ENCODE measurements around the gene SNTA1.

SNTA1 gene

DNA sequence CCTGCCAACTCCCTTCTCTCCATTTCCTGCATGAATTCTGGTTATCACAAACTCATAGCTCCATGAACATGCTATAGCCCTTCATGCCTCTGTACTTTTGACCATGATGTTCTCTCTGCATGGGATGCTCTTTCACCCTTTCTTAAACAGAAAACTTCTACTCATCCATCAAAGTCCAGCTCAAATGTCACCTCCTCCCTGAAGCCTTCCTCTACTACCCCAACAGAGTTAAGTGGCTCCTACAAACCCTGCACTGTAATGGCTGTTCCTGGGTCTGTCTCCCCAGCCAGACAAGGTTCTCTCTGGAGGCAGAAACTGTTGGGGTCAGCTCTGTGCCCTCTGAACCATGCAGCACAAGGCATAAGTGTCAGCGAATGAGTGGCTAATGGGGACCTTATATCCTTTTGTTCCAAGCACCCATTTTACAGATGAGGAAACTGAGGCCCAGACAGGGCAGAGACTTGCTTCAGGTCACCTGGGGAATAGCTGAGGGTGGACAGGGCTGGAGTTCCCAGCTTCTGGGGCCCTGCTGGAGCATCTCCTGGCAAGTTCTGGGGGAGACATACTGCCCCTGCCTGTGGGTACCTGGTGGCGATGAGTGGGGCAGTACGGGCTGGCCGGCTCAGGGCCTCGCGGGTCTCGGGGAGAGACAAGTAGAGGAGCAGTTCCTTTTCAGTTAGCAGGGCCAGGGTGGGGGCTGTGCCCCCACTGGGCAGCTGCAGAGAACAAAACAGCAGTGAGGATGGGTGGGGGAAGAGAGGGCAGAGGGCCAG lies 31.7 kb downstream of the SNTA1 start:
- FAIRE-seq (no peak), DNase-seq (ENCODE audit: insufficient read length) (no peak)
- TF ChIP-seq TAF1 (IDR thresholded peaks at IDR 0.05; ENCODE audit: borderline replicate concordance, low read depth, low read length) (no peak), POLR2AphosphoS5 (IDR thresholded peaks at IDR 0.05; ENCODE audit: low read depth, low read length) (no peak), POLR2A (IDR thresholded peaks at IDR 0.05; ENCODE audit: low read depth, low read length) (no peak)

DNA sequence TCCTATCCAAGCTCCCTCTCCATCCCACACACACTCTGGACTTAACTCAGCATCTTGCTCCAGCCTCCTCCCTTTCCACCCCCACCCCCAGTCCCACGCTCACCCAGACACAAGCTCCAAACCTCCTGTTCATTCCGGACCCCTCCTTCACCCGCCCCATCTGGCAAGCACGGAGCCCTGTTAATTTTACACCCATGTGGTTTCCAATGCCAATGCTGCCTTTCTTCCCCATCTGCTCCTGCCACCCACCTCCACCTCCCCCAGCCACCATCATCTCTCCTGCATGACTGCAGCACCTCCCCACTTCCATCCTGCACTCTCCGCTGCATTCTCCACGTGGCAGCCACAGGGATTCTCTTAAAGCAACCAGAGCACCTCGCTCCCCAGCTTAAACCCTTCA lies 32.3 kb downstream of the SNTA1 start:
- TF ChIP-seq TAF1 (IDR thresholded peaks at IDR 0.05; ENCODE audit: borderline replicate concordance, low read depth, low read length) (no peak), POLR2AphosphoS5 (IDR thresholded peaks at IDR 0.05; ENCODE audit: low read depth, low read length) (no peak), POLR2A (IDR thresholded peaks at IDR 0.05; ENCODE audit: low read depth, low read length) (no peak)
- no peak for DNase-seq (ENCODE audit: insufficient read length)
- no peak for FAIRE-seq

DNA sequence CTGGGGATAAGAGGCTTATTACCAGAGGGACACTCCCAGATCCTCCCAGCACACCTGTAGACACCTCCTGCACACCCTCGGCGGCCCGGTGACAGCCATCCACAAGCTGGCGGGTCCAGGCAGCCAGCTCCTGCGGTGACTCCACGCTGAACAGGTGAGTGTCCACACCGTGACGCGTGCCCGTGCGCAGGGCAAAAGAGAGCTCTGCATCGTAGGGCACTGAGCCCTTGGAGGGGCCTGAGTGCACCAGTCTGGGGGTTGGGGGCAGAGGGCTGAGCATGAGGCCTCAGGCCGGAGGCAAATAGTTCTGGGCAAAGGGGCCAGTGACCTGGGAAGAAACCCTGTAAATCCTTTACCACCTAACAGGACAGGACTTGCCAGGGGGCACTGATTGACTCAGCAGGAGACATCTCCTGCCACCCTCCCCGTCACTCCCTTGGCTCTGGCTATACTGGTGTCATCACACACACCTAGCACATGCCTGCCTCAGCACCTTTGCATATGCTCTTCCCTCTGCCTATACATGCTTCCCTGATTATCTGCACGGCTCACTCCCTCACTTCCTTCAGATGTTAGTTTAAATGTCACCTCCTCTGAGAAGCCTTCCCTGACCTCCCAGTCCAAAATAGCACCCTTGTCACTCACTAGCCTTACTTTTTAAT lies 33.4 kb downstream of the SNTA1 start:
- no peak for DNase-seq (ENCODE audit: insufficient read length)
- TF ChIP-seq POLR2AphosphoS5 (IDR thresholded peaks at IDR 0.05; ENCODE audit: low read depth, low read length) (no peak), TAF1 (IDR thresholded peaks at IDR 0.05; ENCODE audit: borderline replicate concordance, low read depth, low read length) (no peak), POLR2A (IDR thresholded peaks at IDR 0.05; ENCODE audit: low read depth, low read length) (no peak)
- no peak for FAIRE-seq

DNA sequence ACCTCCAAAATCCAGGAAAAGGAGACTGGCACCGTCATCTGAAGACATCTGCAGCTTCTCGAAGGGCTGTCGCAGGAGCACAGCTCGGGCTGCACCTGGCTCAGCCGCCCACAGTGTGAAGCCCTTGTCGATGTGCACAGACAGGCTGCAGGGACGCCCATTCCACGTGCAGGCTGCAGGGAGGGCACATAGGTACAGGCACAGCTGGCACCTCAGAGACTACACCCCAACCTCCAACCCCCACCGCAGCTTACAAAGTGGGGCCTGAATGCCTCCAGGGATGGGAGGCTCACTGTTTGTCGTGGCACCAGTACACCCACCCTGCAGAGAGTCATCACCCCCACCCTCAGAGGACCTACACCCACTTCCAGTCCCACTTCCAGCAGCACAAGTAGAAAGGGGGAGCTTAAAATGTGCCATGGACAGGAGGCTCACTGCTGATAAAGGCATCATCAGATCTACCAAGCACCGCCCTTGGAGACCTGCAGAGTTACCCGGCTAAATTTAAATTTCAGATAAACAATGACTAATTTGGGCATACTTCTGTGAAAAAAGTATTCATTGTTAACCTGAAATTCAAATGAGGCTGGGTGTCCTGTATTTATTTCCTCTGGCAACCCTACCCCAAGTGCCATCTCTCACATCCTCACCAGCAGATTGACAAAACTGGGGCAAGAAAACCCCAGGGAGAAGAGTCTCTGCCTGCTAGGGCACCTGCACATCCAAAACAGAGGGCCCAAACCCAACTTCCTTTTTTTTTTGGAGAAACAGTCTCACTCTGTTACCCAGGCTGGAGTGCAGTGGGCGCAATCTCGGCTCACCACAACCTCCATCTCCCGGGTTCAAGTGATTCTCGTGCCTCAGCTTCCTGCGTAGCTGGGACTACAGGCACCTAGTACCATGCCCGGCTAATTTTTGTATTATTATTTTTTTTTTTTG lies 34.6 kb downstream of the SNTA1 start:
- FAIRE-seq (no peak), DNase-seq (ENCODE audit: insufficient read length) (no peak)
- TF ChIP-seq POLR2AphosphoS5 (IDR thresholded peaks at IDR 0.05; ENCODE audit: low read depth, low read length) (no peak), POLR2A (IDR thresholded peaks at IDR 0.05; ENCODE audit: low read depth, low read length) (no peak), TAF1 (IDR thresholded peaks at IDR 0.05; ENCODE audit: borderline replicate concordance, low read depth, low read length) (no peak)

DNA sequence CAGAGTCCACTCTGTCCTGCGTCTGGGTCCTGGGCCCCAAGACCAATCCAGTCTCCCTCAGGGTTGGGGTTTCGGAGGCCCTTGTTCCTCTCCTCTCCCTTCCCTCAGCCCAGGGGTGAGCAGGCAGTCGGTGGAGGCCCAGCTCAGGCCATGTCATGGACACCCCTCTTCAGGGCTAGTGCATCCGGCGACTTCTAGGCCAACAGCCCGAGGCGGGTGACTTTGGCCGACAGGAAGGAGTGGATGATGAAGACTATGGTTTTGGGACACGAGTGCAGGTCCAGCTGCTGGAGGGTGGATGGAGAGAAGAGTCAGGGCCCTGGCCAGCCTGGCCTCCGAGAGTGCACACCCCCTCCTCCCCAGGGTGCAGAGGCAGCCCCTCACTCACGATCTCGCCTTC lies 35.2 kb downstream of the SNTA1 start:
- TF ChIP-seq POLR2AphosphoS5 (IDR thresholded peaks at IDR 0.05; ENCODE audit: low read depth, low read length), result no peak
- no peak for TF ChIP-seq TAF1 (IDR thresholded peaks at IDR 0.05; ENCODE audit: borderline replicate concordance, low read depth, low read length)
- TF ChIP-seq POLR2A (IDR thresholded peaks at IDR 0.05; ENCODE audit: low read depth, low read length), result no peak
- no peak for FAIRE-seq
- no peak for DNase-seq (ENCODE audit: insufficient read length)

DNA sequence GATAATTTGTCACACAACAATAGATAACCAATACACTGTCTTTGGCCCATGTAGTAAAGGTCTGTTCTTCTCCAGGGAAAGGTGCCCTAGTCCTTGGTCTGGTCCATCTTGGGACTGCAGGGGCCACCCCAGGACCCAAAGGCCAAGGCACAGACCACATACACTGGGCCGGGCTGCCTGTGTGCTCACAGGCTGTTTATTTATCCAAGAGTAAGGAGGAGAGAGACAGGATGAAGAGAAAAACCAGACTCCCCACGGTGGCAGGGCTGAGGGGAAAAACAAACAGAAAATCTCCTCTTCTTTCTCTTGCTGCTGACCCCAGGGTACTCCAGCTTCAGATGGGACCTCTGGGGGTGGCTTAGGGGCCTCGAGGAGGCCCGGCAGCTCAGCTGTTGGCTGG lies 35.8 kb downstream of the SNTA1 start:
- TF ChIP-seq TAF1 (IDR thresholded peaks at IDR 0.05; ENCODE audit: borderline replicate concordance, low read depth, low read length), result no peak
- TF ChIP-seq POLR2A (IDR thresholded peaks at IDR 0.05; ENCODE audit: low read depth, low read length), result no peak
- no peak for TF ChIP-seq POLR2AphosphoS5 (IDR thresholded peaks at IDR 0.05; ENCODE audit: low read depth, low read length)
- FAIRE-seq (no peak), DNase-seq (ENCODE audit: insufficient read length) (no peak)

DNA sequence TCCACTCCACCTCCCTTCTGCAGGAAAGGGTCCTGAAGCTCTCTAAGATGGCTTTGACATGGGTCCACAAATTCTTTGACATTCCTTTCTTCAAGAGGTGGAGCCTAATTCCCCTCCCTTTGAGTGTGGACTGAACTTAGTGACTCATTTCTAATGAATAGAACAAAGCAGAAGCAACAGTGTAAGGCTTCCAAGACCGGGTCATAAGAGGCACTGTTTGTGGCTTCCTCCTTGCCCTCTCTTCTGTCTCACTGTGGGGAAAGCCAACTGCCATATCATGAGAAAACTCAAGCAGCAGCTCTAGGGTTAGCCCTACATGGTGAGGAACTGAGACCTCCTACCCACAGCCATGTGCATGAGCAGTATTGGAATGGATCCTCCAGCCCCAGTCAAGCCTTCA lies 36.3 kb downstream of the SNTA1 start:
- DNase-seq (ENCODE audit: insufficient read length) (no peak), FAIRE-seq (no peak)
- TF ChIP-seq POLR2A (IDR thresholded peaks at IDR 0.05; ENCODE audit: low read depth, low read length) (no peak), POLR2AphosphoS5 (IDR thresholded peaks at IDR 0.05; ENCODE audit: low read depth, low read length) (no peak), TAF1 (IDR thresholded peaks at IDR 0.05; ENCODE audit: borderline replicate concordance, low read depth, low read length) (no peak)

DNA sequence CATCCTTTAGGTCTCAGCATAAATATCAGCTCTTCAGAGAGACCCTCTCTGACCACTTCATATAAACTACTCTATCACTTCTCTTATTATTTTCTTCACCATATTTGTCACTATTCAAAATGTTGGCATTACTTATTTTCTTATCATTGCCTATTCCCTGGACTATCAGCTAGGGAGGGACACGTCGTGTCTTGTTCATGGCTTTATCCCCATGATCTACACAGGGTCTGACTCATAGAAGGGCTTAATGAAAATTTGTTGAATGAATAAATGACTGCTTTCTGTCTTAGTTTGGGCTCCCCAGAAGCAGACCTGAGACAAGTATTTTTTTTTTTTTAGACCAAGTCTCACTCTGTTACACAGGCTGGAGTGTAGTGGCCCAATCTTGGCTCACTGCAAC lies 39.3 kb downstream of the SNTA1 start:
- no peak for TF ChIP-seq POLR2AphosphoS5 (IDR thresholded peaks at IDR 0.05; ENCODE audit: low read depth, low read length)
- FAIRE-seq, result no peak
- no peak for DNase-seq (ENCODE audit: insufficient read length)

DNA sequence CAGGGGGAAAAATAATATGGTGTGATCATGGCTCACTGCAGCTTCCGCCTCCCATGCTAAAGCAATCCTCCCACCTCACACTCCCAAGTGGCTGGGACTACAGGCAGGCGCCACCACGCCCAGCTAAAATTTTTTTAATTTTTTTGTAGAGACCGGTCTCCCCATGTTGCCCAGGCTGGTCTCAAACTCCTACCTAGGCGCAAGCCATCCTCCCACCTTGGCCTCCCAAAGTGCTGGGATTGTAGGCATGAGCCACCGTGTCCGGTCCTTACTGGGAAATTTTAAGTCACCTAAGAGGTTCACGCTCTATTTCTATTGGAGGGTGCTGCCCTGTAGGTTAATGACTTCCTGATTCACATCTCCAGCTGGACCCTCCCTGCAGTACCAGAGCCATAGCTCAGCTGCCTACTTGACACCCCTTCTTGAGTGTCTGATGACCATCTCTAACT lies 41.6 kb downstream of the SNTA1 start:
- DNase-seq (ENCODE audit: insufficient read length), result no peak
- FAIRE-seq, result no peak
- TF ChIP-seq POLR2AphosphoS5 (IDR thresholded peaks at IDR 0.05; ENCODE audit: low read depth, low read length), result no peak
- no peak for TF ChIP-seq TAF1 (IDR thresholded peaks at IDR 0.05; ENCODE audit: borderline replicate concordance, low read depth, low read length)
- no peak for TF ChIP-seq POLR2A (IDR thresholded peaks at IDR 0.05; ENCODE audit: low read depth, low read length)

DNA sequence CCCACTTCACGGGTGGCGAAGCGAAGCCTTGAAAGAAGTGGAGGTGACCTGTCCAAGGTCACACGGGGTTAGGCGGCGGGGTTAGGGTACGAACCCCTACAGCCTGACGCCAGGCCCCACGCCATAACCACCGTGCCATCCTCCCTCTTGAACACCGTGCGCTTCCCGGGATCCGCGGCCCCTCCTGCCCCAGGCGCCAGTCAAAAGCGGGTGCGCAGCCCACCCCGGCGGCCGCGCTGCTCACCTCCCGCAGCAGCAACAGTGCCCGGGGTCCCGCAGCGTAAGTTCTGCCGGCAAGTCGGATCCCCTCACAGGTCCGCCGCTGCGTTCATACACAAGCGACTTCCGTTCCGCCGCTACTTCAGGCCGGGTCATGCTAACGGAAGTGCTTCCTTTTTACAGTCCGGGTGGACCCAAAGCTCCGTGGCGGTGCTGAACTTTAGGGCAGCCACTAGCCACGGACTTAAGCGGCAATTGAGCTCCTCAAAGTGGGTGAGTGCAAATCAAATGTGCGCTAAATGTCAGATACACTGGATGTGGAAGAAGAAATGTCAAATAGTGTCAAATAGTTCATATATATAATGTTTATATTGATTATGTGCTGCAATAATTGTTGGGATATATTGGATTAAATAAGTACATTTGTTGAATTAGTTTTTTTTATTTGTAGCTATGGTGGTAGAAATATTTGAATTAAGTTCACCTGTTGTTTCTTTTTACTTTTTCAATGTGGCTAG lies 42.2 kb downstream of the SNTA1 start, which contains the start of gene CDK5RAP1:
Gene CDK5RAP1, minus strand, starts transcription at position 336 of the 737 bp plus-strand sequence. CDS start 4,455 bp downstream, outside the sequence.
- peak; percentile 61 for DNase-seq (ENCODE audit: insufficient read length)
- FAIRE-seq, result peak; percentile 91
- peak; percentile 73; the same call in 1 of the 2 replicates for TF ChIP-seq TAF1 (IDR thresholded peaks at IDR 0.05; ENCODE audit: borderline replicate concordance, low read depth, low read length)
- peak; percentile 86 for TF ChIP-seq POLR2A (IDR thresholded peaks at IDR 0.05; ENCODE audit: low read depth, low read length)
- TF ChIP-seq POLR2AphosphoS5 (IDR thresholded peaks at IDR 0.05; ENCODE audit: low read depth, low read length), result peak; percentile 84

DNA sequence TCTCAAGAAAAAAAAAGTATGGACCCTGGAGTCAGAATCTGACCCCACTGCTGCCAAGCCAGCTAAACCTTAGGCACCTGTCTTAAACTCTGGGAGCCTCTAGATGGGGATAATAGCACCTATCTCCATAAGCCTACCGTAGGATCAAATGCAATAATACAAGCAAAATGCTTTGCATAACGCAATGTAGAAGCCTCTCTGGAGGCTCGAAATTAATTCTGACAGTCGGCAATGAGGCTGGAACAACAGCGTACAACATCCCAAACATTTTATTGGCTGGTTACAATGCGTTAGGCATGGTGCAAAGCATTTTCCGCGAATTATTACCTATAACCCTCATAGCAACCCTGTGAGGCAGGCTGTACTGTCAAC lies 42.8 kb downstream of the SNTA1 start:
- DNase-seq (ENCODE audit: insufficient read length) (no peak), FAIRE-seq (no peak)
- TF ChIP-seq TAF1 (IDR thresholded peaks at IDR 0.05; ENCODE audit: borderline replicate concordance, low read depth, low read length) (no peak), POLR2A (IDR thresholded peaks at IDR 0.05; ENCODE audit: low read depth, low read length) (no peak), POLR2AphosphoS5 (IDR thresholded peaks at IDR 0.05; ENCODE audit: low read depth, low read length) (no peak)

Data from GM12892 (cell line).